PC-3 (cell line): ENCODE measurements around the gene IL1RAPL2. TPM values are rescaled to one million over a fixed set of nuclear protein-coding genes. Genes with fewer than 3 reads are reported as not detected.

Source experiments
- ATAC-seq: fragments of 200-7000 bp; cut with Tn5 transposase; 2 replicates; pipeline ENCODE4 v1.9.1; 2020; ENCODE audit warnings: mild to moderate bottlenecking, moderate library complexity
- BruUV-seq: library from RNA; stranded (reverse); fragments of 400-500 nt; replicated peaks from 2 replicates; lab custom pipeline; 2021; lab: Mats Ljungman, UMichigan
- CTCF ChIA-PET: fragments of 300-600 bp; sonication (Branson Sonifier 250); formaldehyde crosslinking; loops from one replicate; lab custom pipeline; 2022; ENCODE audit warnings: antibody characterized with exemption; lab: Charles Lee
- POLR2A ChIA-PET: fragments of 300-600 bp; sonication (Branson Sonifier 250); formaldehyde crosslinking; loops from one replicate; lab custom pipeline; 2022; ENCODE audit warnings: antibody characterized with exemption; ENCODE audit not compliant: unreplicated experiment; lab: Charles Lee
- DNase-seq: peaks from one replicate; pipeline ENCODE4 v3.0.0-alpha.2; 2015
- H2AFZ ChIP-seq: fragments of 300-600 bp; sonication (generic); 2 replicates; pipeline ENCODE4 v1.6.0; 2016; ENCODE audit warnings: antibody characterized with exemption, low read length
- H3F3A ChIP-seq: fragments of 300-600 bp; sonication (generic); one replicate; pipeline ENCODE4 v1.6.0; 2017; ENCODE audit warnings: antibody characterized with exemption, low read length, control low read depth, mild to moderate bottlenecking; ENCODE audit not compliant: unreplicated experiment
- H3K27ac ChIP-seq: fragments of 300-600 bp; sonication (generic); 2 replicates; pipeline ENCODE4 v1.5.1; 2016; ENCODE audit warnings: mild to moderate bottlenecking, low read length
- H3K27me3 ChIP-seq: fragments of 300-600 bp; sonication (generic); 2 replicates; pipeline ENCODE4 v1.6.1; 2016; ENCODE audit warnings: low read length, mixed read lengths
- H3K36me3 ChIP-seq: fragments of 300-600 bp; sonication (generic); 2 replicates; pipeline ENCODE4 v1.6.1; 2016; ENCODE audit warnings: low read depth, mixed run types, low read length, mixed read lengths
- H3K4me1 ChIP-seq: fragments of 300-600 bp; sonication (generic); 2 replicates; pipeline ENCODE4 v1.5.1; 2016; ENCODE audit warnings: low read length; ENCODE audit not compliant: insufficient read depth
- H3K4me2 ChIP-seq: fragments of 300-600 bp; sonication (generic); 2 replicates; pipeline ENCODE4 v1.6.0; 2016; ENCODE audit warnings: low read length
- H3K4me3 ChIP-seq: fragments of 300-600 bp; sonication (generic); 2 replicates; pipeline ENCODE4 v1.5.1; 2016; ENCODE audit warnings: mild to moderate bottlenecking, low read length, mixed read lengths
- H3K79me2 ChIP-seq: fragments of 300-600 bp; sonication (generic); 2 replicates; pipeline ENCODE4 v1.6.1; 2017; ENCODE audit warnings: low read length, mixed read lengths
- H3K9ac ChIP-seq: fragments of 300-600 bp; sonication (generic); 2 replicates; pipeline ENCODE4 v1.6.0; 2016; ENCODE audit warnings: mild to moderate bottlenecking, low read length
- H3K9me2 ChIP-seq: fragments of 300-600 bp; sonication (generic); replicated peaks from 2 replicates; pipeline ENCODE4 v1.6.1; 2016; ENCODE audit warnings: mixed run types, low read length, mixed read lengths
- H3K9me3 ChIP-seq: fragments of 300-600 bp; sonication (generic); 2 replicates; pipeline ENCODE4 v1.6.1; 2016; ENCODE audit warnings: low read length, mixed read lengths
- H4K20me1 ChIP-seq: fragments of 300-600 bp; sonication (generic); 2 replicates; pipeline ENCODE4 v1.6.1; 2016; ENCODE audit warnings: low read length, mixed read lengths
- CTCF ChIP-seq: fragments of 300-600 bp; sonication (generic); conservative IDR thresholded peaks from 2 replicates; pipeline ENCODE4 v1.5.1; 2017; ENCODE audit warnings: antibody characterized with exemption, low read depth, mild to moderate bottlenecking, low read length
- EZH2 ChIP-seq: fragments of 300-600 bp; sonication (generic); IDR thresholded peaks from one replicate; pipeline ENCODE4 v1.6.1; 2017; ENCODE audit warnings: antibody characterized with exemption, mild to moderate bottlenecking, low read length; ENCODE audit not compliant: unreplicated experiment
- EZH2phosphoT487 ChIP-seq: fragments of 300-600 bp; sonication (generic); IDR thresholded peaks from 2 replicates; pipeline ENCODE4 v1.6.1; 2018; ENCODE audit warnings: mild to moderate bottlenecking, antibody characterized with exemption, low read length, borderline replicate concordance
- intact Hi-C: fragments of 100-400 bp; cut with micrococcal nuclease; formaldehyde crosslinking; loops from 2 replicates; pipeline ENCODE4 v1.9.0; 2023
- total RNA-seq: library from RNA; depleted of rRNA; stranded (reverse); fragments of >200 nt; gene quantifications from 2 replicates; pipeline ENCODE4 v1.2.3, GENCODE V29; 2014

IL1RAPL2 gene
- total RNA-seq, 1 experiment from 2014 or later = 0.62 TPM

- no peak overlapping the region for H3K27ac ChIP-seq
- no peaks in the 10 kb centered on the region for H3K9me3 ChIP-seq
- ChIA-PET CTCF (no interaction called here), POLR2A (no interaction called here)
- no peak for DNase-seq
- no peak overlapping the region for H3K9ac ChIP-seq
- H3K4me3 ChIP-seq = no peak overlapping the region
- no peaks in the 10 kb centered on the region for H3K27me3 ChIP-seq
- no peaks in the 10 kb centered on the region for H4K20me1 ChIP-seq
- H3K4me2 ChIP-seq = no peak overlapping the region
- no peaks in the 10 kb centered on the region for H3K36me3 ChIP-seq
- H3K9me2 ChIP-seq = no peaks in the 10 kb centered on the region
- no peak overlapping the region for H2AFZ ChIP-seq
- TF ChIP-seq EZH2 = no peak
- no peak for TF ChIP-seq EZH2phosphoT487
- TF ChIP-seq CTCF = no peak
- BruUV-seq = no TSS peak
- H3F3A ChIP-seq = no peaks in the 10 kb centered on the region
- no peaks in the 10 kb centered on the region for H3K79me2 ChIP-seq
- no peak for ATAC-seq
- intact Hi-C loops = no loop called here
- no peaks in the 10 kb centered on the region for H3K4me1 ChIP-seq
Measured at GRCh38 chrX:105753411-105753810, 1187.4 kb downstream of the IL1RAPL2 start.

GRCh38 chrX:105754286-105754964 is 1188.4 kb downstream of the IL1RAPL2 start:
- Histone ChIP-seq H2AFZ (no peak overlapping the region), H3K36me3 (no peaks in the 10 kb centered on the region), H4K20me1 (no peaks in the 10 kb centered on the region), H3K9me3 (no peaks in the 10 kb centered on the region), H3F3A (no peaks in the 10 kb centered on the region), H3K27ac (no peak overlapping the region), H3K4me1 (no peaks in the 10 kb centered on the region), H3K9me2 (no peaks in the 10 kb centered on the region), H3K9ac (no peak overlapping the region), H3K4me3 (no peak overlapping the region), H3K27me3 (no peaks in the 10 kb centered on the region), H3K4me2 (no peak overlapping the region), H3K79me2 (no peaks in the 10 kb centered on the region)
- TF ChIP-seq EZH2phosphoT487 (no peak), EZH2 (no peak), CTCF (no peak)
- intact Hi-C loops = no loop called here
- ATAC-seq (no peak), DNase-seq (no peak)
- ChIA-PET POLR2A (no interaction called here), CTCF (no interaction called here)
- no TSS peak for BruUV-seq

GRCh38 chrX:105755109-105755508 is 1189.1 kb downstream of the IL1RAPL2 start:
- Histone ChIP-seq H2AFZ (no peak overlapping the region), H4K20me1 (no peaks in the 10 kb centered on the region), H3K4me3 (no peak overlapping the region), H3K9me2 (no peaks in the 10 kb centered on the region), H3K79me2 (no peaks in the 10 kb centered on the region), H3K9me3 (no peaks in the 10 kb centered on the region), H3K9ac (no peak overlapping the region), H3K36me3 (no peaks in the 10 kb centered on the region), H3K27me3 (no peaks in the 10 kb centered on the region), H3K4me1 (no peaks in the 10 kb centered on the region), H3K27ac (no peak overlapping the region), H3K4me2 (no peak overlapping the region), H3F3A (no peaks in the 10 kb centered on the region)
- DNase-seq = no peak
- ChIA-PET POLR2A (no interaction called here), CTCF (no interaction called here)
- no peak for TF ChIP-seq CTCF
- no peak for TF ChIP-seq EZH2
- TF ChIP-seq EZH2phosphoT487 = no peak
- BruUV-seq = no TSS peak
- intact Hi-C loops = no loop called here
- ATAC-seq = no peak
